Heart right ventricle (tissue), 16 donors: ENCODE results near the gene GCK. TPM values are rescaled to one million over a fixed set of nuclear protein-coding genes. Genes with fewer than 3 reads are reported as not detected.

Experiments used
- ATAC-seq, 8 donors: fragments of 200-7000 bp; cut with Tn5 transposase; one replicate each; pipeline ENCODE4 v1.9.1; 2020; ENCODE audit warnings: mild to moderate bottlenecking in 8 of 8, moderate library complexity in 8 of 8, moderate number of reproducible peaks in 1 of 8
- DNase-seq, 2 donors: peaks; one replicate each; pipeline ENCODE4 v3.0.0-alpha.2; 2020
- H3K27ac ChIP-seq, 10 donors: fragments of 200-600 bp; sonication (generic) in 2 of 10; one replicate each; pipeline versions ENCODE4 v1.5.0 to v1.8.0; 2020 to 2022; ENCODE audit warnings: mild to moderate bottlenecking in 3 of 10
- H3K27me3 ChIP-seq, 7 donors: fragments of 200-600 bp; one replicate each; pipeline ENCODE4 v1.8.0; 2021 to 2022; ENCODE audit warnings: mild to moderate bottlenecking in 2 of 7
- H3K36me3 ChIP-seq, 9 donors: fragments of 200-600 bp; sonication (generic) in 1 of 9; one replicate each; pipeline versions ENCODE4 v1.5.0 to v1.8.0; 2020 to 2022; ENCODE audit warnings: mild to moderate bottlenecking in 2 of 9
- H3K4me1 ChIP-seq, 9 donors: fragments of 200-600 bp; sonication (generic) in 1 of 9; one replicate each; pipeline versions ENCODE4 v1.5.0 to v1.8.0; 2020 to 2022; ENCODE audit warnings: mild to moderate bottlenecking in 4 of 9
- H3K4me3 ChIP-seq, 10 donors: fragments of 200-600 bp; sonication (generic) in 2 of 10; one replicate each; pipeline versions ENCODE4 v1.5.0 to v1.8.0; 2020 to 2022; ENCODE audit warnings: mild to moderate bottlenecking in 7 of 10, moderate library complexity in 2 of 10
- H3K9me3 ChIP-seq, 11 donors: fragments of 200-600 bp in 10 of 11; sonication (generic) in 2 of 11; one replicate each; pipeline versions ENCODE4 v1.5.0 to v1.8.0; 2013 to 2022; ENCODE audit warnings: mild to moderate bottlenecking in 2 of 11, control low read depth in 1 of 11, moderate library complexity in 1 of 11
- WGBS, 2 donors: extraction: QIAGEN DNeasy Blood & Tissue Kit; methylation state at CpG; one replicate each; pipeline ENCODE4 v1.1.7; 2013; ENCODE audit warnings: inconsistent platforms in 1 of 2; 5-methylcytosine and 5-hydroxymethylcytosine counted together
- intact Hi-C, 10 donors: fragments of 100-400 bp; cut with DNase I; formaldehyde crosslinking; loops; one replicate each; pipeline versions ENCODE4 v1.11.1 to v1.14.2; 2022
- polyA plus RNA-seq, 2 donors: library from polyadenylated mRNA; stranded (reverse); fragments of 200-250 nt; gene quantifications; one replicate each; pipeline ENCODE4 v1.2.3, GENCODE V29; 2013
- total RNA-seq, 10 donors: library from RNA; stranded (reverse); fragmentation: NEBNext Ultra II Directional in 3 of 10; extraction: Animal tissue kit (Norgen Biotek cat#: 25700) in 3 of 10; gene quantifications; one replicate each; pipeline versions ENCODE4 v1.2.1 to v1.2.4, GENCODE V29; 2021 to 2023
- TF ChIP-seq, protein P1 (sequence below), 9 donors: fragments of 200-600 bp; sonication (generic) in 2 of 9; IDR thresholded peaks; one replicate each; pipeline versions ENCODE4 v1.5.0 to v1.8.0; 2021 to 2022; ENCODE audit warnings: antibody characterized with exemption in 9 of 9, mild to moderate bottlenecking in 5 of 9, moderate library complexity in 1 of 9
- donor health status: Arrhythmogenic right ventricular cardiomyopathy.
- donor health status: ischemic (EF 13 %, LVEDD 7.1; RV severe dilation, severe dysfunction).
- donor health status: healthy with polysubstance abuse.
- donor health status: DM: no; HTN: yes; CAD: no.
- donor health status: DM: no; HTN: no; CAD: no.
- donor health status: ischemic (EF 25% LVEDD 6.9; RV normal size, moderate dysfunction).
- donor health status: ischemic (EF 25% LVEDD 5.7; RV mildly dilated, moderate dysfunction).
- donor health status: healthy.
- donor health status: DM: yes; HTN: yes; CAD: no.
- donor health status: Ischemic cardiomyopathy.
- donor health status: ischemic (EF 35%, LVEDD 5.7; RV mildly dilated, moderate dysfunction).
- donor health status: nonischemic (EF 11% LVEDD 7.7; RV severe dilation, severe dysfunction).
- donor health status: DM: yes; HTN: yes; CAD: no.
- donor health status: PGD.
- donor health status: ischemic (EF 29% LVEDD 5.4; RV normal size, mild dysfunction).
- donor health status: nonischemic (EF 23%, LVEDD 6.1; RV moderate dilation, normal function).

Gene GCK
- total and polyA plus RNA-seq, 12 donors = 0.50 to 6.0 (median 1.5) TPM

DNA sequence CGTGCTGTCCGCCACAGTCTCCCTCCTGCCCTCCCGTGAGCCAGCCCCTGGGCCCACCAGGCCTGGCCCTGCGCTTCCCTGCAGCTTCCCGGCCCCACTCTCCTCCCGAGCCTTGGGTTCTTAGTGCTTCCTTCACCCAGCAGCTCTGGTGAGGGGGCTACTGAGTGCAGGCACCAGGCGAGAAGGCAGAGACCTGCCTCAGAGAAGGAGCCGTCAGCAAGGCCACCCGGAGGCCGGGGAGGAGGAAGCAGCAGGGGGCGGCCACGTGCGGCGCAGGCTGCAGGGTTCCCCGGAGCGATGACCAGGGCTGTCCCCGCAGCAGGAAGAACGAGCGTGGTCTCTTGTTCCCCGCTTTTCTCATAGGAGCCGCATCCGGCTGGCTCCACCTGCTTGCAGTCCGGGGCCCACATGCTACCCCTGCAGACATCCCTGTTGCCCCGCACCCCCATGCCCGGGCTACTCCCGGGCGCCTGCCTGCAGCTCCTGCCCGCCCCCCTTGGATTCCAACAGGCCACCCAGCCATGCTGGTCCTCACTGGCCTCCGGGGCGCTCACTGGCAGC is 32.1 kb upstream of the GCK start:
- 54 to 63% methylated on average over 30 of the region's 30 CpGs for WGBS, 2 donors
- DNase-seq (peak in 1 of 2 donors; percentile 8), ATAC-seq (no peak)
- no peaks in the 10 kb centered on the region for H3K4me1 ChIP-seq
- no peak overlapping the region for H3K27ac ChIP-seq
- intact Hi-C loops = no loop called here
- no peaks in the 10 kb centered on the region for H3K9me3 ChIP-seq
- H3K4me3 ChIP-seq = no peak overlapping the region
- TF ChIP-seq, protein P1, sequence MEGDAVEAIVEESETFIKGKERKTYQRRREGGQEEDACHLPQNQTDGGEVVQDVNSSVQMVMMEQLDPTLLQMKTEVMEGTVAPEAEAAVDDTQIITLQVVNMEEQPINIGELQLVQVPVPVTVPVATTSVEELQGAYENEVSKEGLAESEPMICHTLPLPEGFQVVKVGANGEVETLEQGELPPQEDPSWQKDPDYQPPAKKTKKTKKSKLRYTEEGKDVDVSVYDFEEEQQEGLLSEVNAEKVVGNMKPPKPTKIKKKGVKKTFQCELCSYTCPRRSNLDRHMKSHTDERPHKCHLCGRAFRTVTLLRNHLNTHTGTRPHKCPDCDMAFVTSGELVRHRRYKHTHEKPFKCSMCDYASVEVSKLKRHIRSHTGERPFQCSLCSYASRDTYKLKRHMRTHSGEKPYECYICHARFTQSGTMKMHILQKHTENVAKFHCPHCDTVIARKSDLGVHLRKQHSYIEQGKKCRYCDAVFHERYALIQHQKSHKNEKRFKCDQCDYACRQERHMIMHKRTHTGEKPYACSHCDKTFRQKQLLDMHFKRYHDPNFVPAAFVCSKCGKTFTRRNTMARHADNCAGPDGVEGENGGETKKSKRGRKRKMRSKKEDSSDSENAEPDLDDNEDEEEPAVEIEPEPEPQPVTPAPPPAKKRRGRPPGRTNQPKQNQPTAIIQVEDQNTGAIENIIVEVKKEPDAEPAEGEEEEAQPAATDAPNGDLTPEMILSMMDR (IDR thresholded peaks at IDR 0.05) = no peak
- peaks cover 0 to 9% (median 0%) of the 10 kb centered on the region in 9 donors for H3K36me3 ChIP-seq
- H3K27me3 ChIP-seq = peaks cover 0 to 14% (median 10%) of the 10 kb centered on the region in 7 donors

DNA sequence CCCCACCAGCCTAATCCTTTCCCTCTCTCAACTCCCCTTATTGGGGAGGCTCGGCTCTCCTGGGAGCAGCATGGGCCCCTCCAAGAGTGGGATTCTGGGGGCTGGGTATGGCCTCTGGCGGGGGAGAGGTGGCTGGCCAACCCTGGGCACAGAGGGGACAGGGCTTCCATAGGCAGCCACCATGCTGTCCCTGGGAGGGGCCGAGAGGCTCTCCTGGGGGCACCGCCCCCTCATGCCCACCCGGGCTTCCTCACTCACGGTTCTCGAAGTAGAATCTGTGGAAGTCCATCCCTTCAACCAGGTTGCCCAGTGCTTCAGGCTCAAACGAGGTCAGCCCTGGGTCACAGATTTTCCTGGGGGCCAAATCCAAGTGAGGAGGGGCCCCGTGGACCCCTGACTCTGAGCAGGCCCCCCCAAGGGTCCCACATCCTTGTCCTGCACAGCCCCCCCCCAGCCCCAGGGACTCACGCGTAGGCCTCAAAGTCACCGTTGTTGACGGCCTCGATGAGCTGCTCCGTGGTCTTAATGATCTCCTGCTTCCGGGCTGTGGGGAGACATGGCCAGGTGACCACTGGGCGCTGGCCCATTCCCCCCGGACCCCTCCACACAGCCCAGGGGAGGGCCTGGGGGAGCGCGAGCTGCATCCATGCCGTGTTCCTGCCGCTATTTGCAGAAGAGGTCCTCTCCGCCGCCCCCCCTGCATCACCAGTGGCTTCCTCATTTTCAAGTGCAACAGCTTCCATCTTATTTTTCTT is 31.3 kb upstream of the GCK start:
- Histone ChIP-seq H3K36me3 (peaks cover 0 to 9% (median 0%) of the 10 kb centered on the region in 9 donors), H3K9me3 (no peaks in the 10 kb centered on the region), H3K4me1 (no peaks in the 10 kb centered on the region), H3K27ac (no peak overlapping the region), H3K27me3 (peaks cover 0 to 7% (median 3%) of the 10 kb centered on the region in 7 donors), H3K4me3 (no peak overlapping the region)
- intact Hi-C loops = no loop called here
- DNase-seq (peak in 1 of 2 donors; percentile 6), ATAC-seq (no peak)
- 90 to 91% methylated on average over 24 of the region's 24 CpGs for WGBS, 2 donors
- TF ChIP-seq, protein P1 (IDR thresholded peaks at IDR 0.05) = no peak

DNA sequence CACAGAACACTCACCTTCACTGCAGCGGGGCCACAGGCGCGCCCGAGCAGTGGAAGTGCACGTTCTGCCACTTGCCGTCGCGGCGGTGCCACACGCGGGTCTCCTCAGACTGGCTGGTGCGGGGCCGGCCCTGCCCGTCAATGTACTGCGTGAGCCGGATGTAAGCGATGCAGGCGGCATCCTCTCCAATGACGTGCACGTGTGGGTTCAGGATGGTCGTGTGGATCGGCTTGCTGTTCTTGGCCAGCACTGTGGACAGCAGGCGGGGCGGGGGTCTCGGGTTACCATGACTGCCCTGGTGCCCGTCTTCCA is 30.8 kb upstream of the GCK start:
- no peaks in the 10 kb centered on the region for H3K9me3 ChIP-seq
- H3K27me3 ChIP-seq = peaks cover 0 to 2% (median 0%) of the 10 kb centered on the region in 7 donors
- H3K27ac ChIP-seq = no peak overlapping the region
- no peak for ATAC-seq
- peak in 1 of 2 donors; percentile 13 for DNase-seq
- intact Hi-C loops = no loop called here
- H3K4me3 ChIP-seq = no peak overlapping the region
- TF ChIP-seq, protein P1 (IDR thresholded peaks at IDR 0.05) = no peak
- no peaks in the 10 kb centered on the region for H3K4me1 ChIP-seq
- H3K36me3 ChIP-seq = peaks cover 0 to 9% (median 0%) of the 10 kb centered on the region in 9 donors
- 90 to 93% methylated on average over 26 of the region's 26 CpGs for WGBS, 2 donors

DNA sequence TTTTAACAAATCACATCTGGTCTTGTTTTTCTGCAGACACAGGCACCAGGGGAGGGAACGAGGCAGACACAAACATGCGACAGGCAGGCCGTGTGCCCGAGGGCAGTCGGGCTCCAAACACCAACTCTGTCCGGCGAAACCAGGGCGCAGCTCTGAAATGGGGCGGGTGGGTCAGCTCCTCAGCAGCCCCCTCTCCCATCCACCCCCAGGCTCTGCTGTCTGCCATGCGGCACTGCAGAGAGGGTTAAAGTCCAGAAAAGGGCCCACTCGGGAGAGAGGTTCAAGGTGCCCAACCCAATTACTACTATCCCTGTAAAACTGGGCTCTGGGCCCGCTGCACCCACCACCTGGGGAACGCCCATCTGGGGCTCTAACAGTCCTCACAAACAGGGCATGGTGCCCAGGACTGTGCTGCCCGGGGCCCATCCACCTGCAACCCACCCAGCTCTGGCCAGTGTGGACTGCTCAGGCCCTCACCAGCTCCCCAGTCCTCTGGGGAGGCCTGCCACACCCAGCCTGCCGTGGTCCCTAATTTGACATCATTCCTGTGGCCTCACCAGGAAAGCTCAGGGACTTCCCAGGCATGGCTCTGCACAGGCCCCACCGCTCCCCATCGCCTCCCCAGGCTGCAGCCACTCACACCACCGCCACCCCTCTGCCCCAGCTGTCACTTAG is 30.3 kb upstream of the GCK start:
- ATAC-seq (no peak), DNase-seq (peak in 1 of 2 donors; percentile 9)
- Histone ChIP-seq H3K27me3 (no peaks in the 10 kb centered on the region), H3K9me3 (no peaks in the 10 kb centered on the region), H3K4me3 (no peak overlapping the region), H3K36me3 (peaks cover 0 to 9% (median 0%) of the 10 kb centered on the region in 9 donors), H3K4me1 (peaks cover 0 to 2% (median 0%) of the 10 kb centered on the region in 9 donors), H3K27ac (no peak overlapping the region)
- intact Hi-C loops = no loop called here
- 95 to 97% methylated on average over 18 of the region's 18 CpGs for WGBS, 2 donors
- TF ChIP-seq, protein P1 (IDR thresholded peaks at IDR 0.05) = no peak
